Mucosa of descending colon (tissue), 3 donors: ENCODE measurements around the gene SYT2. TPM values are rescaled to one million over a fixed set of nuclear protein-coding genes. Genes with fewer than 3 reads are reported as not detected.
A peak's percentile ranks its signal among the peaks of the same experiment; 100 is the strongest.

ENCODE experiments used
- ATAC-seq: fragments of 200-7000 bp; cut with Tn5 transposase; one replicate; pipeline ENCODE4 v1.9.1; 2020; ENCODE audit warnings: mild to moderate bottlenecking, moderate library complexity
- DNase-seq, 3 donors: peaks; one replicate each; pipeline ENCODE4 v3.0.0-alpha.2; 2020
- H3K36me3 ChIP-seq: fragments of 200-600 bp; one replicate; pipeline ENCODE4 v1.8.0; 2021; ENCODE audit warnings: low read depth, mild to moderate bottlenecking
- H3K4me1 ChIP-seq: fragments of 200-600 bp; one replicate; pipeline ENCODE4 v1.8.0; 2021; ENCODE audit warnings: low read depth, mild to moderate bottlenecking
- H3K4me3 ChIP-seq: fragments of 200-600 bp; one replicate; pipeline ENCODE4 v1.8.0; 2021; ENCODE audit warnings: mild to moderate bottlenecking
- H3K9me3 ChIP-seq: fragments of 200-600 bp; one replicate; pipeline ENCODE4 v1.8.0; 2021; ENCODE audit warnings: mild to moderate bottlenecking
- CTCF ChIP-seq: fragments of 200-600 bp; IDR thresholded peaks from one replicate; pipeline ENCODE4 v1.8.0; 2022; ENCODE audit warnings: antibody characterized with exemption, mild to moderate bottlenecking
- intact Hi-C, 2 donors: fragments of 100-400 bp; cut with DNase I in 1 of 2; cut with micrococcal nuclease in 1 of 2; formaldehyde crosslinking; loops; one replicate each; pipeline versions ENCODE4 v1.11.0 to v1.11.1; 2022; cut with DNase I, micrococcal nuclease
- total RNA-seq, 3 donors: library from RNA; stranded (reverse); fragmentation: NEBNext Ultra II Directional in 2 of 3; extraction: Animal tissue kit (Norgen Biotek cat#: 25700) in 2 of 3; gene quantifications; one replicate each; pipeline versions ENCODE4 v1.2.1 to v1.2.4, GENCODE V29; 2021 to 2023
- donor health status: DM: no; HTN: no; CAD: no; lungs with moderate emphysema.
- donor health status: DM: no; HTN: no; CAD: no.
- donor health status: DM: no; HTN: yes; CAD: no.

The SYT2 gene
- total RNA-seq, 3 donors from 2014 or later, result 0.16 to 0.43 TPM; not detected in 1

- DNase-seq, result no peak
- Histone ChIP-seq H3K4me1 (no peaks in the 10 kb centered on the region), H3K36me3 (no peaks in the 10 kb centered on the region), H3K4me3 (no peak overlapping the region), H3K9me3 (no peaks in the 10 kb centered on the region)
- peak; percentile 62 for ATAC-seq
- no peak for TF ChIP-seq CTCF
- intact Hi-C loops, result no loop called here
Measured at GRCh38 chr1:202661136-202661845, 49.0 kb downstream of the SYT2 start.

GRCh38 chr1:202659974-202660373, 50.3 kb downstream of the SYT2 start:
- no peak for ATAC-seq
- H3K4me3 ChIP-seq, result no peak overlapping the region

GRCh38 chr1:202659541-202659940, 50.7 kb downstream of the SYT2 start:
- TF ChIP-seq CTCF, result no peak
- no peak for ATAC-seq
- H3K4me3 ChIP-seq, result no peak overlapping the region
- no peaks in the 10 kb centered on the region for H3K4me1 ChIP-seq
- H3K36me3 ChIP-seq, result no peaks in the 10 kb centered on the region
- no peak for DNase-seq
- H3K9me3 ChIP-seq, result no peaks in the 10 kb centered on the region
- intact Hi-C loops, result no loop called here

More at GRCh38 chr1:202659974-202660373, 50.3 kb downstream of the SYT2 start:
- Histone ChIP-seq H3K9me3 (no peaks in the 10 kb centered on the region), H3K4me1 (no peaks in the 10 kb centered on the region), H3K36me3 (no peaks in the 10 kb centered on the region)
- DNase-seq, result no peak
- intact Hi-C loops, result no loop called here
- TF ChIP-seq CTCF, result no peak

- intact Hi-C loops, result no loop called here
- TF ChIP-seq CTCF, result no peak
- no peak for ATAC-seq
Measured at GRCh38 chr1:202658769-202659168, 51.5 kb downstream of the SYT2 start.

GRCh38 chr1:202658251-202658759, 51.9 kb downstream of the SYT2 start:
- DNase-seq (no peak), ATAC-seq (no peak)
- intact Hi-C loops, result no loop called here
- H3K4me1 ChIP-seq, result no peaks in the 10 kb centered on the region
- TF ChIP-seq CTCF, result no peak
- no peaks in the 10 kb centered on the region for H3K36me3 ChIP-seq
- no peaks in the 10 kb centered on the region for H3K9me3 ChIP-seq
- no peak overlapping the region for H3K4me3 ChIP-seq

More at GRCh38 chr1:202658769-202659168, 51.5 kb downstream of the SYT2 start:
- no peaks in the 10 kb centered on the region for H3K4me1 ChIP-seq
- H3K9me3 ChIP-seq, result no peaks in the 10 kb centered on the region
- H3K4me3 ChIP-seq, result no peak overlapping the region
- H3K36me3 ChIP-seq, result no peaks in the 10 kb centered on the region
- DNase-seq, result no peak
